Measurements from ENCODE around the gene PACS2. TPM values are rescaled to one million over a fixed set of nuclear protein-coding genes. Genes with fewer than 3 reads are reported as not detected.

The PACS2 gene
- polyA plus RNA-seq, 1 of the 3 experiments (the other 2 are of a cell fraction): 42.7 TPM

DNA sequence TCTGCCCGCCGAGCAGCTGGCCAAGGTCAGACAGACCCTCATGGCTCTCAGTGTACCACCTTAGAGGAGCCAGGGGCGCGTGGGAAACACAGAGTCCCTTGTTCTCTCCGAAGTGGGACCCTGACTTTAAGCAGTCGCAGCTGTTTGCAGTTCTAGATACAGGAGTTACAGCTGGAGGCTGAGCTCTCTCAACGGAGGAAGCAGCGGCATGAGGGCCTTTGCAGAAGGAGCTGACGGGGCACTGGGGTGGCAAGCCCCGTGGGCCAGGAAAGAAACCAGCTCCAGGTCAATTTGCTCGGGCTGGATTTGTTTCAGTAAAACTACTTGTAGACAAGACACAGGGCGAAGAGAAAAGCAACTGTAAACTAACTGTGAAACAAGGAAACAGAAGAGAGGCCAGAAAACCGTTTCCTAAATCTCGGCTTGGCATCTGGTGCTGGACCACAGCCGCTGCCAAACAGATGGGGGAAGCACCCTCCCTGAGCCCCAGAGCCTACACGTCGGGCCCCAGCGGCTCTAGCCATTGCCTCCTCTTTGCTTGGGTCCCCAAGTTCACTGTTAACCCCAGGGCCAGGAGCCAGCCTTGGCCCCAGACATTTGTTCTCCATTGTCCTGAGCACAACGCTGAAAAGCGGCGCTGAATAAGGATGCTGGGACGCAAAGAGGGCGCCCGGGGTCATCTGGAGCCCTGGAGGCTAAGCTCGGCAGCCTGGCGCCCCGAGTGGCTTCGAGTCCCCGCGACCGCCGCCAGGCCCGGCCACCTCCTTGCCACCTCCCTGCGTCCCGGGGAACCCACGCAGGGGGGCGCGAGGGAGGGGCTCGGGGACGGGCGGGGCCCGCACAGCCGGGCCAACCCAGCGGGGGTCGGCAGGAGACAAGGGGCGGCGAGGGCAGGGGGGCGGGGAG is 914 bp upstream of the PACS2 start:
- H3K9me2 ChIP-seq: no peaks in the 10 kb centered on the region
- H3K9me3 ChIP-seq: no peaks in the 10 kb centered on the region
- peaks cover 3% of the 10 kb centered on the region for H3F3A ChIP-seq (replicated peaks; ENCODE audit: insufficient read depth)
- DNase-seq: peak; percentile 70
- no peaks in the 10 kb centered on the region for H3K36me3 ChIP-seq (replicated peaks in 1 of 2; ENCODE audit: control insufficient read depth in 1 of 2, insufficient read depth in 2 of 2, low read length in 1 of 2)
- peak overlapping the region; percentile 40 to 88; a peak in 3 of 4 replicates for H3K27ac ChIP-seq (ENCODE audit: low read depth in 2 of 2, low read length in 1 of 2)
- CTCF ChIA-PET: interaction anchor here (1.0 to 2.0 kb wide), 5 partner anchors 9 to 111 kb away, joined by 3 to 7 read pairs (median 3); partner anchors contain the start of gene BRF1
- H3K79me2 ChIP-seq (ENCODE audit: insufficient read depth): peaks cover 34% of the 10 kb centered on the region; the same call in 1 of the 2 replicates
- H3K9ac ChIP-seq: peak overlapping the region; percentile 76
- H4K20me1 ChIP-seq (ENCODE audit: insufficient read depth): peaks cover 26% of the 10 kb centered on the region
- POLR2A ChIA-PET: interaction anchor here (0.8 to 2.4 kb wide), 3 partner anchors 11 to 168 kb away, joined by 3 to 17 read pairs (median 4); partner anchors contain the start of gene BRF1
- 0 out of 2 replicates have a peak, but pooled peaks have one; percentile 11 for TF ChIP-seq POLR2AphosphoS5 (IDR thresholded peaks at IDR 0.05; ENCODE audit: low read depth, low read length)
- TF ChIP-seq, protein P1, sequence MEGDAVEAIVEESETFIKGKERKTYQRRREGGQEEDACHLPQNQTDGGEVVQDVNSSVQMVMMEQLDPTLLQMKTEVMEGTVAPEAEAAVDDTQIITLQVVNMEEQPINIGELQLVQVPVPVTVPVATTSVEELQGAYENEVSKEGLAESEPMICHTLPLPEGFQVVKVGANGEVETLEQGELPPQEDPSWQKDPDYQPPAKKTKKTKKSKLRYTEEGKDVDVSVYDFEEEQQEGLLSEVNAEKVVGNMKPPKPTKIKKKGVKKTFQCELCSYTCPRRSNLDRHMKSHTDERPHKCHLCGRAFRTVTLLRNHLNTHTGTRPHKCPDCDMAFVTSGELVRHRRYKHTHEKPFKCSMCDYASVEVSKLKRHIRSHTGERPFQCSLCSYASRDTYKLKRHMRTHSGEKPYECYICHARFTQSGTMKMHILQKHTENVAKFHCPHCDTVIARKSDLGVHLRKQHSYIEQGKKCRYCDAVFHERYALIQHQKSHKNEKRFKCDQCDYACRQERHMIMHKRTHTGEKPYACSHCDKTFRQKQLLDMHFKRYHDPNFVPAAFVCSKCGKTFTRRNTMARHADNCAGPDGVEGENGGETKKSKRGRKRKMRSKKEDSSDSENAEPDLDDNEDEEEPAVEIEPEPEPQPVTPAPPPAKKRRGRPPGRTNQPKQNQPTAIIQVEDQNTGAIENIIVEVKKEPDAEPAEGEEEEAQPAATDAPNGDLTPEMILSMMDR (IDR thresholded peaks at IDR 0.05): 0 out of 2 replicates have a peak, but pooled peaks have one; percentile 8
- TF ChIP-seq, protein P2, sequence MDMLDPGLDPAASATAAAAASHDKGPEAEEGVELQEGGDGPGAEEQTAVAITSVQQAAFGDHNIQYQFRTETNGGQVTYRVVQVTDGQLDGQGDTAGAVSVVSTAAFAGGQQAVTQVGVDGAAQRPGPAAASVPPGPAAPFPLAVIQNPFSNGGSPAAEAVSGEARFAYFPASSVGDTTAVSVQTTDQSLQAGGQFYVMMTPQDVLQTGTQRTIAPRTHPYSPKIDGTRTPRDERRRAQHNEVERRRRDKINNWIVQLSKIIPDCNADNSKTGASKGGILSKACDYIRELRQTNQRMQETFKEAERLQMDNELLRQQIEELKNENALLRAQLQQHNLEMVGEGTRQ (IDR thresholded peaks at IDR 0.05; ENCODE audit: borderline replicate concordance, low read depth, low read length): no peak
- TF ChIP-seq TAF1 (IDR thresholded peaks at IDR 0.05; ENCODE audit: borderline replicate concordance, low read depth, low read length): no peak
- peak overlapping the region; percentile 93 for H3K4me2 ChIP-seq
- peaks cover 0 to 25% of the 10 kb centered on the region in 2 experiments; a peak in 1 of 4 replicates for H3K4me1 ChIP-seq (ENCODE audit: control insufficient read depth in 1 of 2, insufficient read depth in 2 of 2, low read depth in 1 of 2, low read length in 1 of 2)
- H3K27me3 ChIP-seq (ENCODE audit: insufficient read depth): no peaks in the 10 kb centered on the region
- H2AFZ ChIP-seq (ENCODE audit: low read depth): peak overlapping the region; percentile 92; the same call in 1 of the 2 replicates
- WGBS (ENCODE audit: low lambda C conversion rate): 62% methylated on average over 22 of the region's 48 CpGs
- peak overlapping the region; percentile 50 to 61 for H3K4me3 ChIP-seq (ENCODE audit: low read depth in 2 of 2, low read length in 1 of 2)

DNA sequence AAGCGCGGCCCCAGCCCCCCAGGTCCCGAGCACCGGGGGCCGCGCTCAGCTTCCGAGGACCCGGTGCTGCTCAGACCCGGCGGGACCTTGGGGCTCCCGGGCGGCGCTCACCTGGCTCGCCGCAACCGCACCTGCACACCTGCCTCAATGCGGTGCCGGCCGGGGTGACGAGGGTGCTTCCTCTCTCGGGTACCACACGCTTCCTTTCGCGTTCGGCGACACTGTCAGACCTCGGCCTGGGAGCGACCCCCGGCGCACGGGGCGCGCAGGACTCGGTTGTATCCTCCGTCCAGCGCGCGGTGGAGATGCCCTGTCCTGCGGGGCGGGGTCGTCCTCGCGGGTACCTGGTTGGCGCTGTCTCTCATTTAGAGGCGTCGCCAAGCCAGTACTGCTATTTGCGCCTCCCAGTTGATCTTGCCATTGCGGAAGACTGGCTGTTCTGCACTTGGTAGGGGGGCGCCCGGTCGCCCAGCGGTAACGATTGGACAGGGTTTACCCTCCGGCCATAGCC is 718 bp downstream of the PACS2 start:
- Histone ChIP-seq H3K9ac (peak overlapping the region; percentile 41), H3K4me2 (peak overlapping the region; percentile 98), H3K79me2 (ENCODE audit: insufficient read depth) (peaks cover 50% of the 10 kb centered on the region), H2AFZ (ENCODE audit: low read depth) (no peak overlapping the region), H3K36me3 (replicated peaks in 1 of 2; ENCODE audit: control insufficient read depth in 1 of 2, insufficient read depth in 2 of 2, low read length in 1 of 2) (no peaks in the 10 kb centered on the region), H3K27me3 (ENCODE audit: insufficient read depth) (no peaks in the 10 kb centered on the region), H3F3A (replicated peaks; ENCODE audit: insufficient read depth) (peaks cover 3% of the 10 kb centered on the region), H3K27ac (ENCODE audit: low read depth in 2 of 2, low read length in 1 of 2) (no peak overlapping the region; a peak in 1 of 4 replicates), H3K4me3 (ENCODE audit: low read depth in 2 of 2, low read length in 1 of 2) (peak overlapping the region; percentile 76 to 85), H3K4me1 (ENCODE audit: control insufficient read depth in 1 of 2, insufficient read depth in 2 of 2, low read depth in 1 of 2, low read length in 1 of 2) (peaks cover 0 to 25% of the 10 kb centered on the region in 2 experiments; a peak in 1 of 4 replicates), H3K9me2 (no peaks in the 10 kb centered on the region), H4K20me1 (ENCODE audit: insufficient read depth) (peaks cover 31% of the 10 kb centered on the region), H3K9me3 (no peaks in the 10 kb centered on the region)
- ChIA-PET CTCF (interaction anchor here (0.7 to 2.0 kb wide), 5 partner anchors 37 to 245 kb away, joined by 3 to 7 read pairs (median 3); no protein-coding TSS in a partner anchor), POLR2A (interaction anchor here (1.2 to 2.4 kb wide), 2 partner anchors 14 to 67 kb away, joined by 4 to 17 read pairs; partner anchors contain the start of genes BRF1 and BTBD6)
- DNase-seq: peak; percentile 68
- TF ChIP-seq RAD21 (IDR thresholded peaks at IDR 0.05; ENCODE audit: low read length): peak; percentile 15; the same call in 1 of the 2 replicates
- TF ChIP-seq, protein P3, sequence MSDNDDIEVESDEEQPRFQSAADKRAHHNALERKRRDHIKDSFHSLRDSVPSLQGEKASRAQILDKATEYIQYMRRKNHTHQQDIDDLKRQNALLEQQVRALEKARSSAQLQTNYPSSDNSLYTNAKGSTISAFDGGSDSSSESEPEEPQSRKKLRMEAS (IDR thresholded peaks at IDR 0.05; ENCODE audit: low read depth): no peak
- WGBS (ENCODE audit: low lambda C conversion rate): no CpG with 5 or more reads among the region's 54 CpGs

Measured in SK-N-SH (cell line).